GM18951 (cell line): ENCODE results near the gene TNRC6A.
"Not testable (repeated sequence)": the region's sequence is repeated elsewhere in the genome, so short reads cannot be mapped to it uniquely, and the experiment has no call there.

Experiments used
- POLR2A ChIP-seq: IDR thresholded peaks from 4 replicates; pipeline ENCODE4 v1.6.1; 2011; ENCODE audit warnings: mild to moderate bottlenecking; ENCODE audit not compliant: insufficient read length, insufficient read depth; ENCODE audit errors: extremely low read depth
- in situ Hi-C: fragments of 300-500 bp; cut with MboI; formaldehyde crosslinking; loops from one replicate; pipeline ENCODE4 v1.12.0; 2022; ENCODE audit warnings: low sequenced_read_pairs, mixed read lengths, inconsistent platforms; ENCODE audit not compliant: unreplicated experiment

The TNRC6A gene

DNA sequence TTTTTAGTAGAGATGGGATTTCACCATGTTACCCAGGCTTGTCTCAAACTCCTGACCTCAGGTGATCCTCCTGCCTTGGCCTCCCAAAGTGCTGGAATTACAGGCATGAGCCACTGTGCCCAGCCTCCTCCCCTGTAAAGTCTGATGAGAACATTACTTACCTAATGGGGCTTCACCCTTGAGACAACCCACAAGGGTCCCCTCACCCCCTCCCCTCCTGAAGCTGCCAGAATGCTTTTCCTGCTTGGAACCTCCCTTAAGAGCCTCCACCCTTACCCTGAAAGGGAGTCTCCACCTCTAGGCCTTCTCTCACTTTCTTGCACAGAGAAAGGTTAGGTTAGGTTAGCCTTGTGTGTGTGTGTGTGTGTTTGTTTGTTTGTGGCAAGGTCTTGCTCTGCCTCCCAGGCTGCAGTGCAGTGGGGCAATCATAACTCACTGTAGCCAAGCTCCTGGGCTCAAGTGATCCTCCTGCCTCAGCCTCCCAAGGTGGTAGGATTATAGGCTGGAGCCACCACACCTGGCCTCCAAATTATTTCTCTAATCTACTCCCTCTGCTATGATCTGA, 125.2 kb downstream of the TNRC6A start:
- TF ChIP-seq POLR2A = no peak
- in situ Hi-C loops = no loop called here

DNA sequence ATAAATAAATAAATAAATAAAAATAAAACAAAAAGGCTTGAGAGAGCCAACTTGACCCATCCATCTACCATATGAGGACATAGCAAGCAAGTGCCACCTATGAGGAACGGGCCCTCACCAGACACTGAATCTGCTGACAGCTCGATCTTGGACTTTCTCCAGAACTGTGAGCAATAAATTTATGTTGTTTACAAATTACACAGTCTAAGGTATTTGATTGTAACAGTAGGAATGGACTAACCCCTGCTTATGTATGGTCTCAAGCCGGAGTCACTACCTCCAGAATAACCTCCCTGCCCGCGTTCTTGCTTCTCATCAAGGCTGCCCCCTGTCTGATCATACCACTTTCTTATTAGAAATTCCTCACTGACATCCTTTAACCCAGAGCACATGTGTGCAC, 126.2 kb downstream of the TNRC6A start:
- no peak for TF ChIP-seq POLR2A

DNA sequence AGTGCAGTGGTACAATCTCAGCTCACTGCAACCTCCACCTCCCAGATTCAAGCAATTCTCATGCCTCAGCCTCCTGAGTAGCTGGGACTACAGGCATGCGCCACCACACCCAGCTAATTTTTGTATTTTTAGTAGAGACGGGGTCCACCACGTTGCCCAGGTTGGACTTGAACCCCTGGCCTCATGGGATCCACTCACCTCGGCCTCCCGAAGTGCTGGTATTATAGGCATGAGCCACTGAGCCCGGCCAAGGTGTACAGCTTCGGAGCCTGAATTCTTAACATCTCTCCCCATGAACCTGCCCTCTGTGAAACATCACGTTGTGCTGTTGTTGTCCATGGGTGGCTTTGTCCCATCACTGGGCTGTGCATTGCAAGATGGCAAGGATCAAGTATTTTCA, 127.4 kb downstream of the TNRC6A start:
- in situ Hi-C loops = not testable (repeated sequence)

More for the DNA sequence above, 126.2 kb downstream of the TNRC6A start:
- in situ Hi-C loops = no loop called here

DNA sequence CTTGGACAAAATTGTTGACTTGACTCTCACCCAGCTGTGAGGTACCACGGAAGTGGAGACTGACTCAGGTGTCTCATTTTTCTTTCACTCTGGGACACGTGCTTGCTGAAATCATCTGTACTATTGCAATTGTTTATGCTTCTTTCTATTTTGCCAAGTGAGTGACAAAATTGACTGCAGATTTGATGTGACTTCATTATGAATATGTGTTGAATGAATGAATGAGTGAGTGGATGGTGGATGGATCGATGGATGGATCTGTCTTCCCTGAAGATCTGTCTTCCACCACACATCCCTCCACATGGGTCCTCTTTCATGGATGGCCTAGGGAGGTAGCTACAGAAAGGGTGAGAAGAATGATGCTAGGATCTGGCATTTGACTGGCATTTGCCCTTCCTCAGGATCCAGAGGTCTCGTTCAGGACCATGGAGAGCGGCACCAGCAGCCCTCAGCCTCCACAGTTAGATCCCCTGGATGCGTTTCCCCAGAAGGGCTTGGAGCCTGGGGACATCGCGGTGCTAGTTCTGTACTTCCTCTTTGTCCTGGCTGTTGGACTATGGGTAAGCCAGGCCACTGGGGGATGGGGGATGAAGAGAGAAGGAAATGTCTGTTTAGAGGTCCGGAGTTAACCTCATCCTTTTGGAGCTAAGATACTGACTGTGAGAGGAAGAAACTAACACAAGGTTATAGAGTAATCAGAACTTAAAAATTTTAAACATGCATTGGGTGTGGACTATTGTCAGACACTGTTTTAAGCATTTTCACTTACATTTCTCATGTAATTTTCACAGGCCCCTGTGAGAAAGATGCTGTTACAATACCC, 129.0 kb downstream of the TNRC6A start:
- no peak for TF ChIP-seq POLR2A
- in situ Hi-C loops = no loop called here

DNA sequence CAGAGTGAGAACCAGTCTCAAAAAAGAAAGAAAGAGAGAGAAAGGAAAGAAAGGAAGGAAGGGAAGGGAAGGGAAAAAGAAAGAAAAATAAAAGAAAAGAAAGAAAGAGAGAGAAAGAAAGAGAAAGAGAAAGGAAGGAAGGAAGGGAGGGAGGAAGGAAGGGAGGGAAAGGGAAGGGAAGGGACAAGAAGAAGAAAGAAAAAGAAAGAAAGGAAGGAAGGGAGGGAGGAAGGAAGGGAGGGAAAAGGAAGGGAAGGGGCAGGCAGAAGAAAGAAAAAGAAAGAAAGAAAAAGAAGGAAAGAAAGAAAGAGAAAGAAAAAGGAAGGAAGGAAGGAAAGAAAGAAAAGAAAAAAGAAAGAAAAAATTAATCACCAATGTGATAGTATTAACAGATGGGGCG, 132.0 kb downstream of the TNRC6A start:
- in situ Hi-C loops = no loop called here
- no peak for TF ChIP-seq POLR2A

DNA sequence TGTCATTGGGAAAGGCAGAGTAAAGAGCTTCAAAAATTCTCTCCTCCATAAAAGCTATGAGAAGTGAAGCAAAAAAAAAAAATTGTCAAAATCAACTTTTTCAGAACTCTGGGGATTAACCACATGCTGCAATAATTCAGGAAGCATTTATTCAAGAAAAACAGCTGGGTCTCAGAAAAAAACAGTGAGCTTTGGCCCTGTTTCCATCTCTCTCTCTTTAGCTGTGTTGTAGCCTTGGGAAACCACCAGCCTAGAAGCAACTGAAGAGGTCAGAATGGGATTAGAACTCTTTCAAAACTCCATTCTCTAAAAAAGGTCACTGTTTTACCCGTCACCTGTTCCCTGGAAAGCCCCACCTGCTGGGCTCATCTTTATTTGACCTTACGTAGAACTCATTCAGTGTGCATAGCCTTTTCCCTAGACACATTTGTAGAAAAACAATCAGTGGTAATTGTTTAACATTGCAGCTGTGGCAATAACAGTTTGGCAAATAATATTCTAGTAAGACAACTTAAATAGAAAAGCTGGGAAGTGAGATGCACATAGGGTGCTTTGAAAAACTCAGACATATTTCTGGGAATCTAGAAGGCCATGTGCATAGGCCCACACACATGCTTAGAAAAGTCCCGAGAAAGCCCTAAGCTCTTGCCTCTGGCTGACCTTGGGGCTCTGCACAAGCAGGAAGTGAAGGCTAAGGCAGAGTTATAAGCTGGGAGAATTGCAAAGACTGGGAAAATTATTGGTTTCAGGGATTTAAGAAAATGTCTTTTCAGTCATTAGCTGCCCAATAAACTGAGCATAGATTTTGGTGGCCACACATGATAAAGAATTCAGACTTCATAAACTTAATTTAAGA, 134.4 kb downstream of the TNRC6A start:
- no peak for TF ChIP-seq POLR2A
- in situ Hi-C loops = no loop called here

DNA sequence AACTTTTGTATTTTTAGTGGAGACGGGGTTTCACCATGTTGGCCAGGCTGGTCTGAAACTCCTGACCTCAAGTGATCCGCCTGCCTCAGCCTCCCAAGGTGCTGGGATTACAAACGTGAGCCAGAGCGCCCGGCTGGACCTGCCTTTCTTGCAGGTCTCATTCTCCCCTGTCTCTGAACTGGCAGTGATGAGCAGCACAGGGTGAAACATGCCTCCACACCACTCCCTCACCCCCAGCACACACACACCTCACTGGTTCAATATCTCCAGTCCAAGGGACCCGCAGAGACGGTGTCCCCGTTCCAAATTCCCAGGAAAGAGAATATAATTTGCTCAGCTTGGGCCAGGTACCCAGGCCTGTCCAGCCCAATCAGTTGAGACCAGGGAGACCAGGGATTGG, 139.6 kb downstream of the TNRC6A start:
- no peak for TF ChIP-seq POLR2A
- in situ Hi-C loops = no loop called here

DNA sequence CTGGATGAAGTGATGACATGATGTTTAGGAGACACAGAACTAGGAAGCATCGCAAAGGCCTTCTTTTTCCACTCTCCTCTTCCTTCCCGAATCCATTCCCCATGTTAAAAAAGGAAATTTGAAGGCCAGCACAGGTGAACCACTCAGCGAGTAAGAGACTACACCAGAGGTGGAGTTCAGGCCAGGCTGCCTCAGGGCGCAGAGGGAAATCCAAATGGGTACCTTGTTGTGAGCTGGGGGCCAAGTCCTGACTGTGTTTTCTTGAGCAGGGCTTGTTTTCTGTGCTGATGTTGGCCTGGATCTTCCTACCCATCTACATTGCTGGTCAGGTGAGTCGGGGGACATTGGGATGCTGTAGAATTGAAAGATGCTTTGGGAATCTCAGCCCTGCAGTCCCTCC, 142.4 kb downstream of the TNRC6A start:
- no peak for TF ChIP-seq POLR2A
- in situ Hi-C loops = no loop called here

DNA sequence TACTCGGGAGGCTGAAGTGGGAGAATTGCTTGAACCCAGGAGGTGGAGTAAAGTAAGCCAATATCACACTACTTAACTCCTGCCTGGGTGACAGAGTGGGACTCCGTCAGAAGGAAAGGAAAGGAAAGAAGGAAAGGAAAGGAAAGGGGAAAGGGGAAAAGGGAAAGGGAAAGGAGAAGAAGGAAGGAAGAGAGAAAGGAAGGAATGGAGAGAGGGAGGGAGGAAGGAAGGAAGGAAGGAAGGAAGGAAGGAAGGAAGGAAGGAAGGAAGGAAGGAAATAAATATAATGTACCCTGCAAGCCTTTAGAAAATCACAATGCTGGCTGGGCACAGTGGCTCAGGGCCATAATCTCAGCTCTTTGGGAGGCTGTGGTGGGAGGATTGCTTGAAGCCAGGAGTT, 143.6 kb downstream of the TNRC6A start:
- in situ Hi-C loops = no loop called here
- no peak for TF ChIP-seq POLR2A

DNA sequence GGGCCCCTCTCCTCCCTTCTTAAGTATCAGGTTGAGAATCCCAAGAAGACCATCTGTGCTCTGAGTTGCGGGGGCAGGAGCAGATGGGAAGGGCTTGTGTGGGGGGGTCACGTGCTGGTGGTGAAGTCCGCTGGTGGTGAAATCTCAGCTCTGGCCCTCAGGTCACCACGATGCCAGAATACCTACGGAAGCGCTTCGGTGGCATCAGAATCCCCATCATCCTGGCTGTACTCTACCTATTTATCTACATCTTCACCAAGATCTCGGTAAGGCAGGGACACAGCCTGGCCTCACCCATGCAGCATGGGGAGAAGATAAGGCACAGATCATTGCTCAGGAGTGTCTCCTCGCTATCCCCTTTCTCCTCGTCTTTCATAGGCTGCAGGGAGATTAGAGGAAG, 146.0 kb downstream of the TNRC6A start:
- in situ Hi-C loops = no loop called here
- no peak for TF ChIP-seq POLR2A
